ENCODE results near the gene CCDC136. TPM values are rescaled to one million over a fixed set of nuclear protein-coding genes. Genes with fewer than 3 reads are reported as not detected.

Gene CCDC136
- total RNA-seq, 3 donors from 2014 or later: 6.4 to 9.5 (median 9.4) TPM

GRCh38 chr7:128793181-128793547 lies 1.4 kb downstream of the CCDC136 start:
- intact Hi-C loops (cut with DNase I; ENCODE audit: low total_unique reads): no loop called here
- H3K27me3 ChIP-seq: no peaks in the 10 kb centered on the region
- no peak overlapping the region for H3K4me3 ChIP-seq
- TF ChIP-seq POLR2A (IDR thresholded peaks at IDR 0.05) (no peak), POLR2AphosphoS5 (IDR thresholded peaks at IDR 0.05) (no peak), CTCF (IDR thresholded peaks at IDR 0.05) (no peak)
- H3K36me3 ChIP-seq: no peaks in the 10 kb centered on the region
- no peaks in the 10 kb centered on the region for H3K4me1 ChIP-seq
- H3K9me3 ChIP-seq: no peaks in the 10 kb centered on the region
- DNase-seq (ENCODE audit: low spot score in 2 of 2): no peak
- H3K27ac ChIP-seq: no peak overlapping the region

GRCh38 chr7:128794020-128794419 lies 2.3 kb downstream of the CCDC136 start:
- H3K4me3 ChIP-seq: no peak overlapping the region
- intact Hi-C loops (cut with DNase I; ENCODE audit: low total_unique reads): no loop called here
- H3K27me3 ChIP-seq: no peaks in the 10 kb centered on the region
- DNase-seq (ENCODE audit: low spot score in 2 of 2): no peak
- no peaks in the 10 kb centered on the region for H3K36me3 ChIP-seq
- H3K4me1 ChIP-seq: no peaks in the 10 kb centered on the region
- no peak overlapping the region for H3K27ac ChIP-seq
- H3K9me3 ChIP-seq: no peaks in the 10 kb centered on the region
- TF ChIP-seq CTCF (IDR thresholded peaks at IDR 0.05) (no peak), POLR2A (IDR thresholded peaks at IDR 0.05) (no peak), POLR2AphosphoS5 (IDR thresholded peaks at IDR 0.05) (no peak)

GRCh38 chr7:128794436-128794835 lies 2.7 kb downstream of the CCDC136 start:
- Histone ChIP-seq H3K9me3 (no peaks in the 10 kb centered on the region), H3K27ac (no peak overlapping the region), H3K4me3 (no peak overlapping the region), H3K4me1 (no peaks in the 10 kb centered on the region), H3K27me3 (no peaks in the 10 kb centered on the region), H3K36me3 (no peaks in the 10 kb centered on the region)
- TF ChIP-seq CTCF (IDR thresholded peaks at IDR 0.05) (no peak), POLR2AphosphoS5 (IDR thresholded peaks at IDR 0.05) (no peak), POLR2A (IDR thresholded peaks at IDR 0.05) (no peak)
- intact Hi-C loops (cut with DNase I; ENCODE audit: low total_unique reads): no loop called here
- DNase-seq (ENCODE audit: low spot score in 2 of 2): no peak

GRCh38 chr7:128795129-128795528 lies 3.4 kb downstream of the CCDC136 start:
- TF ChIP-seq CTCF (IDR thresholded peaks at IDR 0.05): no peak
- no peak for TF ChIP-seq POLR2AphosphoS5 (IDR thresholded peaks at IDR 0.05)
- no peak for TF ChIP-seq POLR2A (IDR thresholded peaks at IDR 0.05)
- Histone ChIP-seq H3K4me1 (no peaks in the 10 kb centered on the region), H3K27ac (no peak overlapping the region), H3K36me3 (no peaks in the 10 kb centered on the region), H3K4me3 (no peak overlapping the region), H3K27me3 (no peaks in the 10 kb centered on the region), H3K9me3 (no peaks in the 10 kb centered on the region)
- intact Hi-C loops (cut with DNase I; ENCODE audit: low total_unique reads): loop anchor here (5.0 kb wide), 1 partner anchor 872 kb away; no protein-coding TSS in a partner anchor
- DNase-seq (ENCODE audit: low spot score in 2 of 2): no peak

GRCh38 chr7:128796327-128796726 lies 4.6 kb downstream of the CCDC136 start:
- H3K4me1 ChIP-seq: no peaks in the 10 kb centered on the region
- intact Hi-C loops (cut with DNase I; ENCODE audit: low total_unique reads): loop anchor here (2.0 to 5.0 kb wide), 2 partner anchors 78 to 871 kb away; no protein-coding TSS in a partner anchor
- H3K27ac ChIP-seq: no peak overlapping the region
- no peaks in the 10 kb centered on the region for H3K36me3 ChIP-seq
- no peaks in the 10 kb centered on the region for H3K27me3 ChIP-seq
- no peaks in the 10 kb centered on the region for H3K9me3 ChIP-seq
- no peak overlapping the region for H3K4me3 ChIP-seq
- no peak for TF ChIP-seq POLR2AphosphoS5 (IDR thresholded peaks at IDR 0.05)
- TF ChIP-seq POLR2A (IDR thresholded peaks at IDR 0.05): no peak
- no peak for TF ChIP-seq CTCF (IDR thresholded peaks at IDR 0.05)
- no peak for DNase-seq (ENCODE audit: low spot score in 2 of 2)

Measured in breast epithelium (tissue), 4 donors.